ENCODE results near the gene ARHGAP26. TPM values are rescaled to one million over a fixed set of nuclear protein-coding genes. Genes with fewer than 3 reads are reported as not detected.

ARHGAP26 gene
- total RNA-seq, 1 donor: 1.7 TPM

DNA sequence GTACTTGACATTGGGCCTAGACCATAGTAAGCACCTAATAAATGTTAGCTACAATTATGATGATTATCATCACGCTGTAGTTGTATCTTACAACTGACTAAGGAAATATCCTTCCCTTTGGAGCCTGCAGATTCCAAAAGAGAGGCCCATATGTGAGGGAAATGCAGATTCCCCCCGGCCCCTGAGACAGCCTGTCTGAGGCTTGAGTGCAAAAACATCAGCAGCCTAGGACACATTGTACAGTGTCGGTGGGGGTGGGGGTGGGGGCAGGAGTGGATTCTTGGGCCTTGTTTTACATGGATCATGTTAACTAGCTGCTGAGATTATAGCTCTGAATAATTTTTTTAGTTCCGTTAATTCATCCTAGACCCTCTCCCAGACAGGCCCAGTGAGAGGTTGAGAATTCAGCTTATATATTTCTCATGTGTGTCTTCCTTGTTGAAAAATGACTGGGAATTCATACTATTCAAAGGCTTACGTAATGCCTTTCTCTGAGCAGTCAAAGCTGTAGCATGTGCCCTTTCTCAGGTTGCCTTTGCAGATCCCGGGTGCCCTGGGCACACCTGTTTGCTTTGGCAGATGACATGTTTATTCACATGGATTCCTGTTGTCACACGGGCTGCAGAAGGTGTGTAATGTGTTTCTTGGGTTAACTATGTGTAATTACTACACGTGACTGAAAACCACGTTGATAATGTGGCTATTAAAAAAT, 370.5 kb downstream of the ARHGAP26 start:
- DNase-seq (ENCODE audit: low read depth): no peak
- TF ChIP-seq CTCF (IDR thresholded peaks at IDR 0.05; ENCODE audit: insufficient read depth, low read depth, low read length): no peak
- no peak overlapping the region for H3K4me3 ChIP-seq (ENCODE audit: low read depth, low read length)

- no peak overlapping the region for H3K4me3 ChIP-seq (ENCODE audit: low read depth, low read length)
- TF ChIP-seq CTCF (IDR thresholded peaks at IDR 0.05; ENCODE audit: insufficient read depth, low read depth, low read length): no peak
- DNase-seq (ENCODE audit: low read depth): no peak
Measured at GRCh38 chr5:143141652-143142051, 371.5 kb downstream of the ARHGAP26 start.

DNA sequence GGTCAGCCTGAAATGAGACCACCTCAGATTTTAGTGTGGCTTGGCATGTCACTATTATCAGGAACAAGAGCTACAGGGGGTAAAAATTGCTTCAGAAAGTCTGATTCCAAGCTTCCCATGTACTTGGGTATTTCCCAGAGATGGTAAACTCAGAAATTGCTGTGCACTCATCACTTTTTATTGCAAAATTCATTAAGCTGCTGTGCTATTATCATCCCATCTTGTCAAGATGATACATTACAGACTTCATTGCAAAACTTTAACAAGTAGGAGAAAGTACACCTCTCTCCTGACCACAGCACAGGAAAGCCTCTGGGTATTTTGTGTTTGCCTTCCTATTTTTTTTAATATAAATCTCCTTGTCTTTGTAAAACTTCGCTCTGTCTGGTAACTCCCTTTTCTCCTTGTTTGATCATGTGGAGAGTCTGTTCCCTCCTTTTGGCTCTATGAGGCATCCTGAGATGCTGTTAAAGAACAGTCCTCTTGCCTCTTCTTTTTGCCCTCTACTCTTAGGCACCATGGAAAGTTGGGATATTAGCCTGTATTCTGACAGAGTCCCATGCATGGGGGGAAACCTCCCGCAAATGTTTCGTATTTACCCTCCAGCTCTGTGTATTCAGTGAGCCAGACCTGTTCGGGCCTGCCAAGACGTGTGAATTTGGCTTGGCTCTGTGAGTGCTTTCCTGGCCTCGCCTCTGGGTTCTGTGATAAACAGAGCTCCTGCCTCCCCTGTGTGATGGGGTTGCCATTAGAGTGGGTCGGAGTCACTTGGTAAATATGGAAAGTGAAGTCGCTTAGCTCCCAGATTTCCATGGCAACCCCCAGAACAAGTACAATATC, 372.6 kb downstream of the ARHGAP26 start:
- DNase-seq (ENCODE audit: low read depth): peak; percentile 98
- no peak overlapping the region for H3K4me3 ChIP-seq (ENCODE audit: low read depth, low read length)
- no peak for TF ChIP-seq CTCF (IDR thresholded peaks at IDR 0.05; ENCODE audit: insufficient read depth, low read depth, low read length)

DNA sequence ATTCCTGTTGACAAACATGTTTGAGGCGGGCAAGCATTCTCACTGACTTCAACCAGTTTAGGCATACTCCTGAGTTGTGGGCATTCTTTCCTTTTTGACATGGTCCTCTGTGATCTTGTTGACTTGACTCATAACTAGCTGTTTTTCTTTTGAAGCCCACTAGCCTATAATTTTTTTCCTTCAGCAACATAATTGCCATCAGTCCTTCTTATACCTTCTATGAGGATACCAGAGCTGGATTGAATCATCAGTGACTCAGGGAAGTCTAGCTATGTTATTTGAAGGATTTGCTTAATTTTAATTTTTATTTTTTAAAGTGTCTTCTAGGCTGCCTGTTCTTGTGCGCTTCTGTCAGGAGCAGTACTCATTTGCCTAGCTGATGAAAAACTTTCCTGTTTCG, 373.8 kb downstream of the ARHGAP26 start:
- TF ChIP-seq CTCF (IDR thresholded peaks at IDR 0.05; ENCODE audit: insufficient read depth, low read depth, low read length): no peak
- H3K4me3 ChIP-seq (ENCODE audit: low read depth, low read length): no peak overlapping the region
- DNase-seq (ENCODE audit: low read depth): no peak

DNA sequence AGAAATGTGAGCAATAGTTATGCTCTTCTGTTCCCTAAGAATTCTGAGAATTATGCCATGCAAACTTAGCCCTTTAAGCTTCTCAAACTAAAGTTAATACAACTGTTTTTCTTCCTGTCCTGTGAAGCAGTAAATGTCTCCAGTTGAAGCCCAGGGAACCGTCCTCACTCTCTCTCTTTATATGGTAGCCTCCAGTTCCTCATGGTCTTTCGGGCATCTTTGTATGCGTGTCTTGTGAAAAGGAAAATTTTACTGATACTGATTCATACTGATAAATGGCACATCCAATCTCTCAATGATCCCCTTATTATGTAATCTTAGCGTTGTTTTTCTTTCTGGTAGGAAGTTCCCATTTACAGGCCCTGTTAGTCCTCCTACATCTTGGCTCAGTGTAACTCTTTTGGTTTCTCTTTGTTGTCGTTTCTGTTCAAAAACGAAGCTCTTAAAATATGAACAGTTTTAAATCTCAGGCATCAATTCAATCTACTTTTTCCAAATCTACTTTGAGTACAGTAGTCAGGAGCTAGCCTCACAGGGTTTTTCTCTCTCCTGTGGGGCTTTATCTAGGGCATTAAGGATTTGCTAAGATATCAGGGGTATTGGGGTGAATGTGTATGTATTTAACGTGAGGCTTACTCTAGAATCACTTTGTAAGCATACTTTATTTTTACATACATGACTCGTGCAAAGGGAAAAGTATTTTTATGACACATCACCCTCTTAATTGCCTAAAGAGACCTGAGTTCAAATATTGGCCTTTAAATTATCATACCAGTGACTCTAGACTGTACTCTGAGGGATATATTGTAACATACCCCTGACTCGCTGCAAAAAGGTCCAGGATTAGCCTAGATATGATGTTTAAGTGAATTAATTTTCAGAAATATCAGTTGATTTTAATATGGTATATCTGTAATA, 375.3 kb downstream of the ARHGAP26 start:
- peak; percentile 38 for DNase-seq (ENCODE audit: low read depth)
- no peak for TF ChIP-seq CTCF (IDR thresholded peaks at IDR 0.05; ENCODE audit: insufficient read depth, low read depth, low read length)
- H3K4me3 ChIP-seq (ENCODE audit: low read depth, low read length): no peak overlapping the region

- no peak for TF ChIP-seq CTCF (IDR thresholded peaks at IDR 0.05; ENCODE audit: insufficient read depth, low read depth, low read length)
- H3K4me3 ChIP-seq (ENCODE audit: low read depth, low read length): no peak overlapping the region
- DNase-seq (ENCODE audit: low read depth): peak; percentile 53
Measured at GRCh38 chr5:143146161-143146560, 376.0 kb downstream of the ARHGAP26 start.
